H1 (cell line): Measurements from ENCODE around the gene AHNAK2. TPM values are rescaled to one million over a fixed set of nuclear protein-coding genes. Genes with fewer than 3 reads are reported as not detected.

Experiments
- CBX5 ChIP-seq: fragments of 300-800, 300-1000 bp; sonication (generic); IDR thresholded peaks from 2 replicates; pipeline ENCODE4 v1.7.1; 2016; ENCODE audit warnings: antibody characterized with exemption, low read length, low read depth
- CHD7 ChIP-seq: fragments of 300-600 bp; sonication (generic); IDR thresholded peaks from 2 replicates; pipeline ENCODE4 v1.7.1; 2012; ENCODE audit warnings: low read length, moderate library complexity, mild to moderate bottlenecking, inconsistent platforms; ENCODE audit not compliant: insufficient replicate concordance
- CTBP2 ChIP-seq: IDR thresholded peaks from 2 replicates; pipeline ENCODE4 v1.7.0; 2011; ENCODE audit warnings: borderline replicate concordance, mild to moderate bottlenecking, moderate library complexity, mixed read lengths, low read length; ENCODE audit not compliant: insufficient read depth, insufficient read length
- EP300 ChIP-seq, 2 experiments: IDR thresholded peaks; 1 replicate in 1 of 2; 2 replicates in 1 of 2; pipeline ENCODE4 v1.6.1; 2011 to 2012; ENCODE audit warnings: low read depth in 2 of 2, low read length in 2 of 2, mild to moderate bottlenecking in 2 of 2, borderline replicate concordance in 1 of 2, inconsistent platforms in 1 of 2, moderate library complexity in 1 of 2
- KDM1A ChIP-seq: fragments of 200-600, 300-600 bp; sonication (generic); IDR thresholded peaks from 2 replicates; pipeline ENCODE4 v1.7.1; 2016; ENCODE audit warnings: mild to moderate bottlenecking, low read length, borderline replicate concordance
- KDM5A ChIP-seq: fragments of 200-600 bp; IDR thresholded peaks from 2 replicates; pipeline ENCODE4 v1.7.1; 2012; ENCODE audit warnings: mild to moderate bottlenecking, low read length, inconsistent platforms, mixed read lengths
- POLR2AphosphoS5 ChIP-seq: IDR thresholded peaks from 2 replicates; pipeline ENCODE4 v1.6.1; 2011; ENCODE audit warnings: low read depth, low read length
- RFX5 ChIP-seq: IDR thresholded peaks from 2 replicates; pipeline ENCODE4 v1.6.1; 2011; ENCODE audit warnings: low read depth, low read length, improper control_type of control experiment, borderline replicate concordance
- TCF12 ChIP-seq: IDR thresholded peaks from 2 replicates; pipeline ENCODE4 v1.6.1; 2011; ENCODE audit warnings: low read depth, mild to moderate bottlenecking, low read length
- USF2 ChIP-seq: IDR thresholded peaks from 2 replicates; pipeline ENCODE4 v1.6.1; 2011; ENCODE audit warnings: low read length, improper control_type of control experiment
- YY1 ChIP-seq: IDR thresholded peaks from 2 replicates; pipeline ENCODE4 v1.6.1; 2011; ENCODE audit warnings: low read depth, mild to moderate bottlenecking, low read length
- ZNF274 ChIP-seq: IDR thresholded peaks from 2 replicates; pipeline ENCODE4 v1.7.0; 2012; ENCODE audit warnings: low read length, borderline replicate concordance; ENCODE audit errors: extremely low read depth
- polyA plus RNA-seq, 7 experiments: library from polyadenylated mRNA; depleted of rRNA in 3 of 7; stranded (reverse) in 5 of 7; unstranded in 2 of 7; fragments of >200 nt in 5 of 7; fragments of 200-250 nt in 2 of 7; gene quantifications; 1 replicate in 5 of 7; 2 replicates in 1 of 7; 4 replicates in 1 of 7; pipeline versions ENCODE4 v1.2.1 to v1.2.3, GENCODE V29; 2011 to 2013; ENCODE audit warnings: missing spikeins in 2 of 7, mixed read lengths in 2 of 7
- total RNA-seq: library from RNA; stranded (reverse); fragmentation: NEBNext Ultra II Directional; extraction: Animal tissue kit (Norgen Biotek cat#: 25700); gene quantifications from 2 replicates; pipeline ENCODE4 v1.2.1, GENCODE V29; 2021

AHNAK2 gene
- total and polyA plus RNA-seq, 2 of the 8 experiments (the other 6 are each of a cell fraction or from before 2014, with no cell fraction given), result 0.95 to 2.0 TPM

GRCh38 chr14:104973135-104973384 is 5.1 kb downstream of the AHNAK2 start (continued):
- TF ChIP-seq CHD7 (no peak), POLR2AphosphoS5 (no peak), RFX5 (no peak), USF2 (no peak), CTBP2 (no peak), TCF12 (no peak), KDM5A (no peak), EP300 (IDR thresholded peaks at IDR 0.05; ENCODE audit: borderline replicate concordance in 1 of 2, low read depth in 2 of 2, low read length in 2 of 2) (no peak), CBX5 (no peak), YY1 (no peak), KDM1A (no peak), ZNF274 (no peak)
